ENCODE measurements around the gene PCSK2.

PCSK2 gene

GRCh38 chr20:17327185-17328148 is 100.6 kb downstream of the PCSK2 start:
- DNase-seq (ENCODE audit: insufficient read length, low spot score) (no peak), FAIRE-seq (no peak)

GRCh38 chr20:17334932-17335331 is 108.1 kb downstream of the PCSK2 start:
- DNase-seq (ENCODE audit: insufficient read length, low spot score) = no peak
- FAIRE-seq = no peak

GRCh38 chr20:17339000-17339399 is 112.2 kb downstream of the PCSK2 start:
- no peak for DNase-seq (ENCODE audit: insufficient read length, low spot score)
- no peak for FAIRE-seq

- DNase-seq (ENCODE audit: insufficient read length, low spot score) = no peak
- FAIRE-seq = no peak
These were observed 116.3 kb downstream of the PCSK2 start for GRCh38 chr20:17343091-17343490.

GRCh38 chr20:17343656-17344452 is 117.0 kb downstream of the PCSK2 start:
- no peak for FAIRE-seq
- no peak for DNase-seq (ENCODE audit: insufficient read length, low spot score)

- FAIRE-seq (no peak), DNase-seq (ENCODE audit: insufficient read length, low spot score) (no peak)
These were observed 118.0 kb downstream of the PCSK2 start for GRCh38 chr20:17344790-17345189.

GRCh38 chr20:17345321-17345720 is 118.5 kb downstream of the PCSK2 start:
- DNase-seq (ENCODE audit: insufficient read length, low spot score) (no peak), FAIRE-seq (no peak)

GRCh38 chr20:17350321-17350720 is 123.5 kb downstream of the PCSK2 start:
- no peak for FAIRE-seq

GRCh38 chr20:17357238-17357637 is 130.4 kb downstream of the PCSK2 start:
- no peak for FAIRE-seq
- no peak for DNase-seq (ENCODE audit: insufficient read length, low spot score)

More at GRCh38 chr20:17350321-17350720, 123.5 kb downstream of the PCSK2 start:
- no peak for DNase-seq (ENCODE audit: insufficient read length, low spot score)

- no peak for DNase-seq (ENCODE audit: insufficient read length, low spot score)
- no peak for FAIRE-seq
These were observed 132.0 kb downstream of the PCSK2 start for GRCh38 chr20:17358854-17359253.

- DNase-seq (ENCODE audit: insufficient read length, low spot score) = no peak
- no peak for FAIRE-seq
These were observed 137.8 kb downstream of the PCSK2 start for GRCh38 chr20:17364681-17365080.

- DNase-seq (ENCODE audit: insufficient read length, low spot score) (no peak), FAIRE-seq (no peak)
These were observed 139.0 kb downstream of the PCSK2 start for GRCh38 chr20:17365831-17366230.

GRCh38 chr20:17369506-17369905 is 142.7 kb downstream of the PCSK2 start:
- FAIRE-seq (no peak), DNase-seq (ENCODE audit: insufficient read length, low spot score) (no peak)

- FAIRE-seq = no peak
- no peak for DNase-seq (ENCODE audit: insufficient read length, low spot score)
These were observed 146.1 kb downstream of the PCSK2 start for GRCh38 chr20:17372806-17373440.

- DNase-seq (ENCODE audit: insufficient read length, low spot score) (no peak), FAIRE-seq (no peak)
These were observed 147.2 kb downstream of the PCSK2 start for GRCh38 chr20:17374086-17374485.

- FAIRE-seq = no peak
- no peak for DNase-seq (ENCODE audit: insufficient read length, low spot score)
These were observed 149.2 kb downstream of the PCSK2 start for GRCh38 chr20:17376031-17376430.

GRCh38 chr20:17377231-17377630 is 150.4 kb downstream of the PCSK2 start:
- FAIRE-seq (no peak), DNase-seq (ENCODE audit: insufficient read length, low spot score) (no peak)

- DNase-seq (ENCODE audit: insufficient read length, low spot score) (no peak), FAIRE-seq (no peak)
These were observed 152.8 kb downstream of the PCSK2 start for GRCh38 chr20:17379651-17380050.

GRCh38 chr20:17380801-17381200 is 154.0 kb downstream of the PCSK2 start:
- FAIRE-seq (no peak), DNase-seq (ENCODE audit: insufficient read length, low spot score) (no peak)

- FAIRE-seq = no peak
These were observed 154.9 kb downstream of the PCSK2 start for GRCh38 chr20:17381724-17382123.

GRCh38 chr20:17385798-17386197 is 159.0 kb downstream of the PCSK2 start:
- no peak for DNase-seq (ENCODE audit: insufficient read length, low spot score)
- FAIRE-seq = no peak

More at GRCh38 chr20:17381724-17382123, 154.9 kb downstream of the PCSK2 start:
- no peak for DNase-seq (ENCODE audit: insufficient read length, low spot score)
